Body of pancreas (tissue), 4 donors: ENCODE results near the gene MT1G.

Experiments used
- POLR2A ChIP-seq, 3 donors: fragments of 450-650 bp; IDR thresholded peaks; one replicate each; pipeline ENCODE4 v1.6.1; 2016; ENCODE audit warnings: antibody characterized with exemption in 3 of 3, mild to moderate bottlenecking in 2 of 3
- TF ChIP-seq, protein P1 (sequence below), 7 experiments: fragments of 450-650 bp in 4 of 7; fragments of 200-600 bp in 3 of 7; sonication (generic) in 3 of 7; IDR thresholded peaks; one replicate each; pipeline ENCODE4 v1.5.1; 2016 to 2019; ENCODE audit warnings: antibody characterized with exemption in 7 of 7

DNA sequence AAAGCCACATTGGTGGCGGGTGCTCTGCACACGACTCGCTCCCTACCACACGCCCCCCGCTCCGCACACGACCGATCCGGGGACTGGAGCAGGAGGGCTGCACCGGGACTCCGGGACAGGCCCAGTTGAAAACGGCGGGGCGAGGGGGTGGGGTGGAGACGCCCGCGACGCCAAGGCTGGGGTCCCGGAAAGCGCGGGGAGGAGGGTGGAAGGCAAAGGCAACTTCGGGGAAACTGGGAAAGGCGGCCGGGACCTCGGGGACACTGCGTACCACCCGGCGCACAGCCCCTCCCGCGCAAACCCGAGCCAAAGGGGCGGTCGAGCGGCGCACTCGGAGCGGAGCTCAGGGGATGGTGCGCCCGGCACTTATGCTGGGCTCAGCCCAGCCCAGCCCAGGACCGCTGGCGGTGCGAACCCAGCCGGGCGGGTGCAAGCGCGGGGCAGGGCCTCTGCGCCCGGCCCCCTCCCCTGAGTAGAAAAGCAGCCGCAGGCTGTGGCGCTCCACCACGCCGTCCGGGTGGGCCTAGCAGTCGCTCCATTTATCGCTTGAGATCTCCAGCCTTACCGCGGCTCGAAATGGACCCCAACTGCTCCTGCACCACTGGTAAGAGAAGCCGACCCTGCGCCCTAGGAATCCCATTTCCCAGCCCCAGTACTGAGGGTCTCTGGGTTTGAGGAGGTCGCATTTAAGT is 35.6 kb downstream of the MT1G start, which contains the start of gene MT1M:
- TF ChIP-seq, protein P1, sequence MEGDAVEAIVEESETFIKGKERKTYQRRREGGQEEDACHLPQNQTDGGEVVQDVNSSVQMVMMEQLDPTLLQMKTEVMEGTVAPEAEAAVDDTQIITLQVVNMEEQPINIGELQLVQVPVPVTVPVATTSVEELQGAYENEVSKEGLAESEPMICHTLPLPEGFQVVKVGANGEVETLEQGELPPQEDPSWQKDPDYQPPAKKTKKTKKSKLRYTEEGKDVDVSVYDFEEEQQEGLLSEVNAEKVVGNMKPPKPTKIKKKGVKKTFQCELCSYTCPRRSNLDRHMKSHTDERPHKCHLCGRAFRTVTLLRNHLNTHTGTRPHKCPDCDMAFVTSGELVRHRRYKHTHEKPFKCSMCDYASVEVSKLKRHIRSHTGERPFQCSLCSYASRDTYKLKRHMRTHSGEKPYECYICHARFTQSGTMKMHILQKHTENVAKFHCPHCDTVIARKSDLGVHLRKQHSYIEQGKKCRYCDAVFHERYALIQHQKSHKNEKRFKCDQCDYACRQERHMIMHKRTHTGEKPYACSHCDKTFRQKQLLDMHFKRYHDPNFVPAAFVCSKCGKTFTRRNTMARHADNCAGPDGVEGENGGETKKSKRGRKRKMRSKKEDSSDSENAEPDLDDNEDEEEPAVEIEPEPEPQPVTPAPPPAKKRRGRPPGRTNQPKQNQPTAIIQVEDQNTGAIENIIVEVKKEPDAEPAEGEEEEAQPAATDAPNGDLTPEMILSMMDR (IDR thresholded peaks at IDR 0.05), result peak in 1 of 7 experiments; percentile 4
- TF ChIP-seq POLR2A (IDR thresholded peaks at IDR 0.05), result peak; percentile 54 to 78 (median 74)
